BLaER1 (cell line): ENCODE measurements around the gene EEF1A2.

Experiments
- H3K27ac ChIP-seq: shearing (Covaris generic); formaldehyde crosslinking; 2 replicates; pipeline ENCODE4 v1.8.1; 2022
- H3K27me3 ChIP-seq: shearing (Covaris generic); formaldehyde crosslinking; 2 replicates; pipeline ENCODE4 v1.8.1; 2022
- H3K36me3 ChIP-seq: shearing (Covaris generic); formaldehyde crosslinking; 2 replicates; pipeline ENCODE4 v1.8.1; 2022
- H3K4me1 ChIP-seq: shearing (Covaris generic); formaldehyde crosslinking; 2 replicates; pipeline ENCODE4 v1.8.1; 2022
- H3K4me2 ChIP-seq: shearing (Covaris generic); formaldehyde crosslinking; 2 replicates; pipeline ENCODE4 v1.8.1; 2022
- H3K4me3 ChIP-seq: shearing (Covaris generic); formaldehyde crosslinking; 2 replicates; pipeline ENCODE4 v1.8.1; 2022
- H3K9ac ChIP-seq: shearing (Covaris generic); formaldehyde crosslinking; 2 replicates; pipeline ENCODE4 v1.8.1; 2022
- H3K9me3 ChIP-seq: shearing (Covaris generic); formaldehyde crosslinking; 2 replicates; pipeline ENCODE4 v1.8.1; 2022
- H4K20me1 ChIP-seq: shearing (Covaris generic); formaldehyde crosslinking; 2 replicates; pipeline ENCODE4 v1.8.1; 2022
- Cebpa-rat ChIP-seq: shearing (Covaris generic); IDR thresholded peaks from 2 replicates; pipeline ENCODE4 v1.8.1; 2022

The EEF1A2 gene

GRCh38 chr20:63498960-63499337 is at the start of gene EEF1A2:
Gene EEF1A2 (minus strand): TSS chr20:63499083. CDS start chr20:63497763, 1,320 bp downstream.
- H3K4me2 ChIP-seq = peak within 1 kb of the TSS; percentile 97
- peak within 1 kb of the TSS; percentile 58; the same call in 1 of the 2 replicates for H3K27ac ChIP-seq
- peak within 1 kb of the TSS; percentile 67 for H3K4me3 ChIP-seq
- H3K9me3 ChIP-seq = peaks cover under 1% of the 10 kb centered on the region; the same call in 1 of the 2 replicates
- peaks cover 10% of the 10 kb centered on the region; the same call in 1 of the 2 replicates for H3K27me3 ChIP-seq
- peaks cover 76% of the 10 kb centered on the region for H3K4me1 ChIP-seq
- peaks cover 20% of the 10 kb centered on the region for H3K36me3 ChIP-seq
- TF ChIP-seq Cebpa-rat = no peak
- peak within 1 kb of the TSS; percentile 71; the same call in 1 of the 2 replicates for H3K9ac ChIP-seq
- peaks cover 43% of the 10 kb centered on the region for H4K20me1 ChIP-seq

GRCh38 chr20:63548542-63548941 is 49.7 kb upstream of the EEF1A2 start:
- no peak for TF ChIP-seq Cebpa-rat
- no peaks in the 10 kb centered on the region for H3K36me3 ChIP-seq
- peaks cover 43% of the 10 kb centered on the region for H3K4me1 ChIP-seq
- peaks cover 88% of the 10 kb centered on the region for H3K27me3 ChIP-seq
- peaks cover 71% of the 10 kb centered on the region for H4K20me1 ChIP-seq
- H3K9ac ChIP-seq = no peak overlapping the region
- no peak overlapping the region for H3K27ac ChIP-seq
- peak overlapping the region; percentile 28 for H3K4me2 ChIP-seq
- no peak overlapping the region for H3K4me3 ChIP-seq
- H3K9me3 ChIP-seq = no peaks in the 10 kb centered on the region

GRCh38 chr20:63547725-63548480 is 49.0 kb upstream of the EEF1A2 start, which contains the start of gene SRMS:
Gene SRMS (minus strand): TSS chr20:63547749. CDS start chr20:63547463, 286 bp downstream.
- H3K4me1 ChIP-seq = peaks cover 43% of the 10 kb centered on the region
- H3K4me2 ChIP-seq = peak within 1 kb of the TSS; percentile 28
- no peak for TF ChIP-seq Cebpa-rat

GRCh38 chr20:63546956-63547724 is 48.3 kb upstream of the EEF1A2 start:
- peaks cover 86% of the 10 kb centered on the region for H3K27me3 ChIP-seq
- H3K4me1 ChIP-seq = peaks cover 43% of the 10 kb centered on the region
- H3K36me3 ChIP-seq = no peaks in the 10 kb centered on the region
- no peak overlapping the region for H3K4me3 ChIP-seq
- TF ChIP-seq Cebpa-rat = no peak
- no peak overlapping the region for H3K9ac ChIP-seq
- no peaks in the 10 kb centered on the region for H3K9me3 ChIP-seq
- H3K4me2 ChIP-seq = no peak overlapping the region
- no peak overlapping the region for H3K27ac ChIP-seq
- peaks cover 69% of the 10 kb centered on the region for H4K20me1 ChIP-seq

More at GRCh38 chr20:63547725-63548480, 49.0 kb upstream of the EEF1A2 start, which contains the start of gene SRMS:
- Histone ChIP-seq H3K36me3 (no peaks in the 10 kb centered on the region), H4K20me1 (peaks cover 72% of the 10 kb centered on the region), H3K27me3 (peaks cover 90% of the 10 kb centered on the region), H3K4me3 (no peak within 1 kb of the TSS), H3K9me3 (no peaks in the 10 kb centered on the region), H3K27ac (no peak within 1 kb of the TSS), H3K9ac (no peak within 1 kb of the TSS)

GRCh38 chr20:63546256-63546955 is 47.5 kb upstream of the EEF1A2 start:
- H3K4me1 ChIP-seq = peaks cover 36% of the 10 kb centered on the region
- no peak overlapping the region for H3K9ac ChIP-seq
- peaks cover 64% of the 10 kb centered on the region for H4K20me1 ChIP-seq
- H3K27me3 ChIP-seq = peaks cover 79% of the 10 kb centered on the region
- no peak for TF ChIP-seq Cebpa-rat
- H3K36me3 ChIP-seq = no peaks in the 10 kb centered on the region
- H3K4me3 ChIP-seq = no peak overlapping the region
- H3K4me2 ChIP-seq = peak overlapping the region; percentile 28; the same call in 1 of the 2 replicates
- H3K9me3 ChIP-seq = no peaks in the 10 kb centered on the region
- no peak overlapping the region for H3K27ac ChIP-seq

GRCh38 chr20:63545814-63546213 is 46.9 kb upstream of the EEF1A2 start:
- H3K27me3 ChIP-seq = peaks cover 73% of the 10 kb centered on the region
- peaks cover 59% of the 10 kb centered on the region for H4K20me1 ChIP-seq
- no peaks in the 10 kb centered on the region for H3K36me3 ChIP-seq
- no peak overlapping the region for H3K9ac ChIP-seq
- no peaks in the 10 kb centered on the region for H3K9me3 ChIP-seq
- H3K27ac ChIP-seq = no peak overlapping the region
- TF ChIP-seq Cebpa-rat = no peak
- H3K4me2 ChIP-seq = peak overlapping the region; percentile 28
- H3K4me3 ChIP-seq = no peak overlapping the region
- H3K4me1 ChIP-seq = peaks cover 32% of the 10 kb centered on the region

DNA sequence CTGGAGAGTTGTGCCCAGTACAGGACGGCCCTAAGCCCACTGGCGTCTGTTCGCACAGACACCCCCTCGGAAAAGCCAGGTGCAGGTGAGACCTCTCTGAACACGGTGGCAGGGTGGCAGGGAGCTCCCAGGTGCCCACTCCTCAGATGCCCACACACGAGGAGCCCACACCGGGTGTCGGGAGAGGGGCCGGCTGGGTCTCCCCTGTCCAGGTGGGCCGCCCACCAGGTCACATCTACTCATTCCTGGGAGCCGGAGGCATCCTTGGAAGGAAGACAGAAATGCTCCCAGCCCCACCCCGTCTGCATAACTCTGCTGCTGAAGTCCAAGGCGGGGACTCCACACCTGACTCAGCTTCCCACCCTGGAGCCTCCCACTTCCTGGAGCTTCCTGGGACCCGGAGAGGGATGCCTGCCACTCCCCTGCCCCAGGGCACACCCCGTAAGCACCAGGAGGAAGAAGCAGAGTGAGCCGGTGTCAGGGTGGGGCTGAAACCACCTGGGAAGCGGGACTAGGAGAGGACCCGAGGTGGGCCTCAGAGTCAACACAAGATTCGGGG is 46.2 kb upstream of the EEF1A2 start:
- Histone ChIP-seq H3K36me3 (no peaks in the 10 kb centered on the region), H4K20me1 (peaks cover 53% of the 10 kb centered on the region), H3K27ac (no peak overlapping the region), H3K4me2 (no peak overlapping the region; the same call in 1 of the 2 replicates), H3K27me3 (peaks cover 69% of the 10 kb centered on the region), H3K4me1 (peaks cover 36% of the 10 kb centered on the region), H3K9me3 (no peaks in the 10 kb centered on the region), H3K9ac (no peak overlapping the region), H3K4me3 (no peak overlapping the region)
- no peak for TF ChIP-seq Cebpa-rat

- no peak overlapping the region for H3K4me3 ChIP-seq
- H3K36me3 ChIP-seq = no peaks in the 10 kb centered on the region
- no peak overlapping the region for H3K4me2 ChIP-seq
- peaks cover 62% of the 10 kb centered on the region for H3K27me3 ChIP-seq
- no peak overlapping the region for H3K27ac ChIP-seq
- H3K9ac ChIP-seq = no peak overlapping the region
- no peak for TF ChIP-seq Cebpa-rat
- no peaks in the 10 kb centered on the region for H3K9me3 ChIP-seq
- peaks cover 50% of the 10 kb centered on the region for H4K20me1 ChIP-seq
- peaks cover 43% of the 10 kb centered on the region for H3K4me1 ChIP-seq
Observed at GRCh38 chr20:63544241-63544957, 45.5 kb upstream of the EEF1A2 start.

DNA sequence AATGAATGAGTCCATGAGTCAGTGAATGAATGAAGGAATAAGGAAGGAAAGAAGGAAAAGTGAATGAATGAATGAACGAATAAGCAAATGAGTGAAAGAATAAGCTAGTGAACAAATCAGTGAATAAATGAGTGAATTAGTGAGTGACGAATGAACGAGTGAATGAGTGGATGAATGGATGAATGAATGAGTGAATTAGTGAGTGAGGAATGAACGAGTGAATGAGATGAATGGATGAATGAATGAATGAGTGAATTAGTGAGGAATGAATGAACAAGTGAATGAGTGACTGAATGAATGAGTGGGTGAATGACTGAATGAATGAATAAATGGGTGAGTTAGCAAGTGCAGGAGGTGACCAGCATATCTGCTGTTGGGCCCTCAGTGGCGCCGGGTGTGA is 44.9 kb upstream of the EEF1A2 start:
- H3K9ac ChIP-seq = no peak overlapping the region
- H3K9me3 ChIP-seq = no peaks in the 10 kb centered on the region
- H3K27me3 ChIP-seq = peaks cover 63% of the 10 kb centered on the region
- H3K4me3 ChIP-seq = no peak overlapping the region
- peaks cover 48% of the 10 kb centered on the region for H3K4me1 ChIP-seq
- no peaks in the 10 kb centered on the region for H3K36me3 ChIP-seq
- no peak overlapping the region for H3K4me2 ChIP-seq
- no peak overlapping the region for H3K27ac ChIP-seq
- peaks cover 49% of the 10 kb centered on the region for H4K20me1 ChIP-seq
- TF ChIP-seq Cebpa-rat = no peak
